ENCODE results near the gene RHOB.
"Not testable (repeated sequence)": the region's sequence is repeated elsewhere in the genome, so short reads cannot be mapped to it uniquely, and the experiment has no call there.

RHOB gene

GRCh38 chr2:20431301-20431698 is 15.6 kb upstream of the RHOB start:
- H3K4me3 ChIP-seq (ENCODE audit: low read depth, low read length), result no peak overlapping the region
- DNase-seq (ENCODE audit: low read depth), result no peak
- TF ChIP-seq POLR2A (IDR thresholded peaks at IDR 0.05; ENCODE audit: extremely low read depth, insufficient read length) (no peak), MAX (IDR thresholded peaks at IDR 0.05; ENCODE audit: low read depth, low read length) (no peak), CTCF (IDR thresholded peaks at IDR 0.05; ENCODE audit: low read depth, low read length) (no peak), MYC (IDR thresholded peaks at IDR 0.05; ENCODE audit: low read depth, low read length) (no peak)

- H3K4me3 ChIP-seq (ENCODE audit: low read depth, low read length), result no peak overlapping the region
- DNase-seq (ENCODE audit: low read depth), result no peak
- TF ChIP-seq CTCF (IDR thresholded peaks at IDR 0.05; ENCODE audit: low read depth, low read length), result no peak
- TF ChIP-seq POLR2A (IDR thresholded peaks at IDR 0.05; ENCODE audit: extremely low read depth, insufficient read length), result no peak
- TF ChIP-seq MAX (IDR thresholded peaks at IDR 0.05; ENCODE audit: low read depth, low read length), result no peak
- TF ChIP-seq MYC (IDR thresholded peaks at IDR 0.05; ENCODE audit: low read depth, low read length), result no peak
Measured at GRCh38 chr2:20431772-20432171, 15.1 kb upstream of the RHOB start.

GRCh38 chr2:20432714-20433113 is 14.2 kb upstream of the RHOB start:
- TF ChIP-seq MAX (IDR thresholded peaks at IDR 0.05; ENCODE audit: low read depth, low read length), result no peak
- no peak for TF ChIP-seq MYC (IDR thresholded peaks at IDR 0.05; ENCODE audit: low read depth, low read length)
- no peak for TF ChIP-seq POLR2A (IDR thresholded peaks at IDR 0.05; ENCODE audit: extremely low read depth, insufficient read length)
- no peak for DNase-seq (ENCODE audit: low read depth)
- H3K4me3 ChIP-seq (ENCODE audit: low read depth, low read length), result no peak overlapping the region

GRCh38 chr2:20433249-20433648 is 13.6 kb upstream of the RHOB start:
- TF ChIP-seq CTCF (IDR thresholded peaks at IDR 0.05; ENCODE audit: low read depth, low read length) (no peak), POLR2A (IDR thresholded peaks at IDR 0.05; ENCODE audit: extremely low read depth, insufficient read length) (no peak), MYC (IDR thresholded peaks at IDR 0.05; ENCODE audit: low read depth, low read length) (no peak), MAX (IDR thresholded peaks at IDR 0.05; ENCODE audit: low read depth, low read length) (no peak)
- DNase-seq (ENCODE audit: low read depth), result no peak
- no peak overlapping the region for H3K4me3 ChIP-seq (ENCODE audit: low read depth, low read length)

- no peak for DNase-seq (ENCODE audit: low read depth)
- no peak for TF ChIP-seq MAX (IDR thresholded peaks at IDR 0.05; ENCODE audit: low read depth, low read length)
- no peak for TF ChIP-seq CTCF (IDR thresholded peaks at IDR 0.05; ENCODE audit: low read depth, low read length)
- no peak for TF ChIP-seq POLR2A (IDR thresholded peaks at IDR 0.05; ENCODE audit: extremely low read depth, insufficient read length)
- no peak for TF ChIP-seq MYC (IDR thresholded peaks at IDR 0.05; ENCODE audit: low read depth, low read length)
- no peak overlapping the region for H3K4me3 ChIP-seq (ENCODE audit: low read depth, low read length)
Measured at GRCh38 chr2:20433946-20434553, 12.8 kb upstream of the RHOB start.

- no peak for TF ChIP-seq MYC (IDR thresholded peaks at IDR 0.05; ENCODE audit: low read depth, low read length)
- no peak overlapping the region for H3K4me3 ChIP-seq (ENCODE audit: low read depth, low read length)
- DNase-seq (ENCODE audit: low read depth), result no peak
Measured at GRCh38 chr2:20434588-20435294, 12.1 kb upstream of the RHOB start.

GRCh38 chr2:20435456-20435855 is 11.4 kb upstream of the RHOB start:
- DNase-seq (ENCODE audit: low read depth); H3K4me3 ChIP-seq (ENCODE audit: low read depth, low read length): not testable (repeated sequence)
